Measurements from ENCODE around the gene SRGAP3. TPM values are rescaled to one million over a fixed set of nuclear protein-coding genes. Genes with fewer than 3 reads are reported as not detected.
A peak's percentile ranks its signal among the peaks of the same experiment; 100 is the strongest.

The SRGAP3 gene
- total RNA-seq, 1 experiment from 2014 or later, result 17.9 TPM

GRCh38 chr3:9205345-9206143, 43.9 kb downstream of the SRGAP3 start:
- peaks cover 27% of the 10 kb centered on the region for H3K4me1 Mint-ChIP-seq
- no peak overlapping the region for H3K27ac Mint-ChIP-seq
- no peaks in the 10 kb centered on the region for H3K27me3 Mint-ChIP-seq (ENCODE audit: low read depth)
- CTCF ChIA-PET, result interaction anchor here (1.5 kb wide), 1 partner anchor 44 kb away, joined by 4 read pairs; the partner anchor contains the start of gene SRGAP3
- ATAC-seq (no peak), DNase-seq (ENCODE audit: low spot score) (no peak)
- no peaks in the 10 kb centered on the region for H3K36me3 Mint-ChIP-seq
- no peak overlapping the region for H3K4me3 Mint-ChIP-seq
- POLR2A ChIA-PET, result no interaction called here
- TF ChIP-seq CTCF (IDR thresholded peaks at IDR 0.05) (no peak), CBFB (CRISPR knock-in tag; IDR thresholded peaks at IDR 0.05; ENCODE audit: low read depth) (no peak), ZNF512 (CRISPR knock-in tag; IDR thresholded peaks at IDR 0.05; ENCODE audit: borderline replicate concordance) (no peak), MAX (CRISPR knock-in tag; IDR thresholded peaks at IDR 0.05) (no peak), ZNF532 (CRISPR knock-in tag; IDR thresholded peaks at IDR 0.05; ENCODE audit: borderline replicate concordance) (no peak), JUN (CRISPR knock-in tag; IDR thresholded peaks at IDR 0.05) (no peak)
- H3K9me3 Mint-ChIP-seq, result peaks cover 6% of the 10 kb centered on the region

- H3K4me1 Mint-ChIP-seq, result peaks cover 32% of the 10 kb centered on the region
- ATAC-seq (peak; percentile 55), DNase-seq (ENCODE audit: low spot score) (no peak)
- peak overlapping the region; percentile 67; the same call in 1 of the 2 replicates for H3K27ac Mint-ChIP-seq
- CTCF ChIA-PET, result interaction anchor here (0.6 to 1.5 kb wide), 2 partner anchors 45 to 217 kb away, joined by 3 to 4 read pairs; partner anchors contain the start of gene SRGAP3
- H3K9me3 Mint-ChIP-seq, result no peaks in the 10 kb centered on the region
- H3K4me3 Mint-ChIP-seq, result no peak overlapping the region
- no peaks in the 10 kb centered on the region for H3K36me3 Mint-ChIP-seq
- no peaks in the 10 kb centered on the region for H3K27me3 Mint-ChIP-seq (ENCODE audit: low read depth)
- POLR2A ChIA-PET, result interaction anchor here (0.7 kb wide), 1 partner anchor 79 kb away, joined by 3 read pairs; no protein-coding TSS in a partner anchor
- TF ChIP-seq JUN (CRISPR knock-in tag; IDR thresholded peaks at IDR 0.05) (no peak), CREB1 (CRISPR knock-in tag; IDR thresholded peaks at IDR 0.05) (no peak), FOXK1 (CRISPR knock-in tag; IDR thresholded peaks at IDR 0.05) (no peak), CREM (CRISPR knock-in tag; IDR thresholded peaks at IDR 0.05) (no peak), USF2 (CRISPR knock-in tag; IDR thresholded peaks at IDR 0.05) (no peak), ZNF232 (CRISPR knock-in tag; IDR thresholded peaks at IDR 0.05) (no peak), KAT7 (CRISPR knock-in tag; IDR thresholded peaks at IDR 0.05; ENCODE audit: borderline replicate concordance) (no peak), RELA (CRISPR knock-in tag; IDR thresholded peaks at IDR 0.05; ENCODE audit: borderline replicate concordance) (no peak)
Observed at GRCh38 chr3:9204253-9204992, 45.0 kb downstream of the SRGAP3 start.

All from WTC11 (cell line).